ENCODE results near the gene GALNT5. TPM values are rescaled to one million over a fixed set of nuclear protein-coding genes. Genes with fewer than 3 reads are reported as not detected.

The GALNT5 gene
- total RNA-seq, 1 experiment from 2014 or later = 0.08 TPM

DNA sequence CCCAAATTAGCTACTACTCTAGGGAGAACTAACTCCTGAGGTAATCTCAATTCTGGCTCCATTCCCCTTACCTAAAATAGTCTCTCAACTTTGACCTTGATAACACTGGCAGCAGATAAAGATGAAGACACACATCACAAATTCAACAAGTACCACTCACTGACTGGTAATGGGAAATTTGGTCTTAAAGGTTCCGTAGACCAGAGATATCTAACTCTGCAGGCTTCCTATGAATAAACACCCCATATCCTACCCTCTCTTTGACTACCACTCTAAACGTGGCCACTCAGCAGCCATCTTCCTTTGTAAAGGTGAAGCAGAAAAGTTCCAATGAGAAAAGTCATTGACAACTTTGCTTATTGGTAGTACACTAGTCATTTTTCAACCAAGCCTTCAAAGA is 38.6 kb upstream of the GALNT5 start:
- in situ Hi-C loops (cut with HindIII; ENCODE audit: low pct_unique_long_range_greater_than_20kb, low sequenced_read_pairs) (no loop called here), intact Hi-C loops (cut with micrococcal nuclease; ENCODE audit: unreplicated experiment) (no loop called here)
- no peaks in the 10 kb centered on the region for H3K36me3 ChIP-seq (ENCODE audit: control insufficient read depth, insufficient read depth, low read length)
- POLR2A ChIA-PET = no interaction called here
- no peaks in the 10 kb centered on the region for H3K27me3 ChIP-seq (ENCODE audit: control insufficient read depth, insufficient read depth, low read length)
- CTCF ChIA-PET = no interaction called here
- ATAC-seq = no peak
- no peak for DNase-seq (ENCODE audit: low read depth, low spot score)
- TF ChIP-seq TCF7L2 (IDR thresholded peaks at IDR 0.05; ENCODE audit: low read depth, low read length) (no peak), SIN3A (IDR thresholded peaks at IDR 0.05; ENCODE audit: borderline replicate concordance, insufficient read depth, low read depth, low read length) (no peak), POLR2AphosphoS5 (IDR thresholded peaks at IDR 0.05; ENCODE audit: low read depth, low read length) (no peak)
- TF ChIP-seq, protein P1, sequence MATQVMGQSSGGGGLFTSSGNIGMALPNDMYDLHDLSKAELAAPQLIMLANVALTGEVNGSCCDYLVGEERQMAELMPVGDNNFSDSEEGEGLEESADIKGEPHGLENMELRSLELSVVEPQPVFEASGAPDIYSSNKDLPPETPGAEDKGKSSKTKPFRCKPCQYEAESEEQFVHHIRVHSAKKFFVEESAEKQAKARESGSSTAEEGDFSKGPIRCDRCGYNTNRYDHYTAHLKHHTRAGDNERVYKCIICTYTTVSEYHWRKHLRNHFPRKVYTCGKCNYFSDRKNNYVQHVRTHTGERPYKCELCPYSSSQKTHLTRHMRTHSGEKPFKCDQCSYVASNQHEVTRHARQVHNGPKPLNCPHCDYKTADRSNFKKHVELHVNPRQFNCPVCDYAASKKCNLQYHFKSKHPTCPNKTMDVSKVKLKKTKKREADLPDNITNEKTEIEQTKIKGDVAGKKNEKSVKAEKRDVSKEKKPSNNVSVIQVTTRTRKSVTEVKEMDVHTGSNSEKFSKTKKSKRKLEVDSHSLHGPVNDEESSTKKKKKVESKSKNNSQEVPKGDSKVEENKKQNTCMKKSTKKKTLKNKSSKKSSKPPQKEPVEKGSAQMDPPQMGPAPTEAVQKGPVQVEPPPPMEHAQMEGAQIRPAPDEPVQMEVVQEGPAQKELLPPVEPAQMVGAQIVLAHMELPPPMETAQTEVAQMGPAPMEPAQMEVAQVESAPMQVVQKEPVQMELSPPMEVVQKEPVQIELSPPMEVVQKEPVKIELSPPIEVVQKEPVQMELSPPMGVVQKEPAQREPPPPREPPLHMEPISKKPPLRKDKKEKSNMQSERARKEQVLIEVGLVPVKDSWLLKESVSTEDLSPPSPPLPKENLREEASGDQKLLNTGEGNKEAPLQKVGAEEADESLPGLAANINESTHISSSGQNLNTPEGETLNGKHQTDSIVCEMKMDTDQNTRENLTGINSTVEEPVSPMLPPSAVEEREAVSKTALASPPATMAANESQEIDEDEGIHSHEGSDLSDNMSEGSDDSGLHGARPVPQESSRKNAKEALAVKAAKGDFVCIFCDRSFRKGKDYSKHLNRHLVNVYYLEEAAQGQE (IDR thresholded peaks at IDR 0.05; ENCODE audit: insufficient read depth in 1 of 2, low read depth in 2 of 2, low read length in 1 of 2) = no peak
- TF ChIP-seq, protein P2, sequence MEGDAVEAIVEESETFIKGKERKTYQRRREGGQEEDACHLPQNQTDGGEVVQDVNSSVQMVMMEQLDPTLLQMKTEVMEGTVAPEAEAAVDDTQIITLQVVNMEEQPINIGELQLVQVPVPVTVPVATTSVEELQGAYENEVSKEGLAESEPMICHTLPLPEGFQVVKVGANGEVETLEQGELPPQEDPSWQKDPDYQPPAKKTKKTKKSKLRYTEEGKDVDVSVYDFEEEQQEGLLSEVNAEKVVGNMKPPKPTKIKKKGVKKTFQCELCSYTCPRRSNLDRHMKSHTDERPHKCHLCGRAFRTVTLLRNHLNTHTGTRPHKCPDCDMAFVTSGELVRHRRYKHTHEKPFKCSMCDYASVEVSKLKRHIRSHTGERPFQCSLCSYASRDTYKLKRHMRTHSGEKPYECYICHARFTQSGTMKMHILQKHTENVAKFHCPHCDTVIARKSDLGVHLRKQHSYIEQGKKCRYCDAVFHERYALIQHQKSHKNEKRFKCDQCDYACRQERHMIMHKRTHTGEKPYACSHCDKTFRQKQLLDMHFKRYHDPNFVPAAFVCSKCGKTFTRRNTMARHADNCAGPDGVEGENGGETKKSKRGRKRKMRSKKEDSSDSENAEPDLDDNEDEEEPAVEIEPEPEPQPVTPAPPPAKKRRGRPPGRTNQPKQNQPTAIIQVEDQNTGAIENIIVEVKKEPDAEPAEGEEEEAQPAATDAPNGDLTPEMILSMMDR (IDR thresholded peaks at IDR 0.05) = no peak
- no peaks in the 10 kb centered on the region for H3K4me1 ChIP-seq (ENCODE audit: control insufficient read depth, insufficient read depth, low read length)
- H3K4me3 ChIP-seq (ENCODE audit: low read depth in 2 of 2, low read length in 2 of 2) = no peak overlapping the region
- H3K9me3 ChIP-seq (ENCODE audit: control insufficient read depth, insufficient read depth, low read depth, low read length) = no peaks in the 10 kb centered on the region
- no TSS peak for BruUV-seq (replicated peaks)
- no peak overlapping the region for H3K27ac ChIP-seq (ENCODE audit: low read length)

DNA sequence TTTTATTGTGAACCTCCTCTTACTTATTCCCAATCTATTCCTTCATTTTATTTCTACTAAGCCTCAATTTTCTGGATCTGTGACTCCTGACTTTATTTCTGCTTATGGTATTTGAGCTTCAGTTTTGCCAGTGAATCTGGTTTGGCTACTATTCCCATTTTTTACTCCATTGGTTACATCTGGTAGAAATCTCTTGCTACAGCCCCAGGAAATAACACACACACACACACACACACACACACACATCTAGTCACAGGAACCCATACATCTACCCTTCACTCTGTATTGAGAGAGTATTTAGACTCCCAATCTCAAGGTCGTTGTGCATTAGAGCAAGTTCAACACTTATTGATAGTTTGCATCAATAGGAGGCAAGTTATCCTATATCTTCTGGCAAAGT is 37.0 kb upstream of the GALNT5 start:
- Histone ChIP-seq H3K27me3 (ENCODE audit: control insufficient read depth, insufficient read depth, low read length) (no peaks in the 10 kb centered on the region), H3K9me3 (ENCODE audit: control insufficient read depth, insufficient read depth, low read depth, low read length) (no peaks in the 10 kb centered on the region), H3K4me1 (ENCODE audit: control insufficient read depth, insufficient read depth, low read length) (no peaks in the 10 kb centered on the region), H3K4me3 (ENCODE audit: low read depth in 2 of 2, low read length in 2 of 2) (no peak overlapping the region), H3K27ac (ENCODE audit: low read length) (no peak overlapping the region), H3K36me3 (ENCODE audit: control insufficient read depth, insufficient read depth, low read length) (no peaks in the 10 kb centered on the region)
- no peak for DNase-seq (ENCODE audit: low read depth, low spot score)
- CTCF ChIA-PET = no interaction called here
- intact Hi-C loops (cut with micrococcal nuclease; ENCODE audit: unreplicated experiment) (no loop called here), in situ Hi-C loops (cut with HindIII; ENCODE audit: low pct_unique_long_range_greater_than_20kb, low sequenced_read_pairs) (no loop called here)
- TF ChIP-seq, protein P2 (IDR thresholded peaks at IDR 0.05) = no peak
- TF ChIP-seq TCF7L2 (IDR thresholded peaks at IDR 0.05; ENCODE audit: low read depth, low read length) (no peak), POLR2AphosphoS5 (IDR thresholded peaks at IDR 0.05; ENCODE audit: low read depth, low read length) (no peak), SIN3A (IDR thresholded peaks at IDR 0.05; ENCODE audit: borderline replicate concordance, insufficient read depth, low read depth, low read length) (no peak)
- TF ChIP-seq, protein P1 (IDR thresholded peaks at IDR 0.05; ENCODE audit: insufficient read depth in 1 of 2, low read depth in 2 of 2, low read length in 1 of 2) = no peak
- no TSS peak for BruUV-seq (replicated peaks)
- POLR2A ChIA-PET = no interaction called here
- no peak for ATAC-seq

All from Panc1 (cell line).